GM12875 (cell line): ENCODE results near the gene ENTREP1.

ENCODE experiments used
- H3K4me3 ChIP-seq: one replicate; pipeline ENCODE4 v1.5.1; 2011; ENCODE audit warnings: low read depth, low read length, control low read depth
- CTCF ChIP-seq: IDR thresholded peaks from 2 replicates; pipeline ENCODE4 v1.5.1; 2011; ENCODE audit warnings: low read depth, mild to moderate bottlenecking, control low read depth, inconsistent platforms, low read length, moderate library complexity, borderline replicate concordance; ENCODE audit not compliant: insufficient read depth

The ENTREP1 gene

DNA sequence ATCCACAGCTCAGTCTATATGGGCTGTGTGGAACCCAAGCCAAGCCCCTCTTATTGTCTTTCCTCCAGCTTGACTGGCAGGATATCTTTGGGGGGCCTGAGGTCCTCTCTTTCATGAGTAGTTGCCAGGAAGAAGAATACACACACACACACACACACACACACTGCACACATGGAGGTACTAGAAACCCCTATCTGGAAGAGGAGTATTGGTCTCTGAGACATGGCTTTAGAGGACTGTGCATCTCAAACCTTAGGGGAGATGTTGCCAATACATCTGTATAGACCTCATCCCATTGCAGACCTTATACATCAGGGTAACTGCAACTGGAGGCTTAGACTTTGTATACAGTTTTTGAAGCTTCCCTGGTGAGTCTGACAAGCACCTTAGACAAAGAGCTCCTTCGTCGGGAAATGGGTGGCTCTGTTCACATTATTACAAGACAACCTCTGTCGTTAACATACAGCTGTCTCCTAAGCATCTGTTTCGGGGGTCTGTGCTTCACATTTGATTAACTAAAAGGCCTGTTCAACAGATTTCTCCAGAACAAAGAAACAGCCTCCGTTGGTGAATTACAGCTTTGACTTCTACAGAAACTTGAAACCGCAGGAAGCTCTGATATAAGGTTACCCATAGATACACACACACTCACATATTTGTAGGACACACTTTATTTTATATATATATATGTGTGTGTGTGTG is 5.5 kb upstream of the ENTREP1 start:
- no peak for TF ChIP-seq CTCF
- no peak overlapping the region for H3K4me3 ChIP-seq

- no peak for TF ChIP-seq CTCF
- no peak overlapping the region for H3K4me3 ChIP-seq
Measured at GRCh38 chr9:69322256-69322655, 2.8 kb upstream of the ENTREP1 start.

DNA sequence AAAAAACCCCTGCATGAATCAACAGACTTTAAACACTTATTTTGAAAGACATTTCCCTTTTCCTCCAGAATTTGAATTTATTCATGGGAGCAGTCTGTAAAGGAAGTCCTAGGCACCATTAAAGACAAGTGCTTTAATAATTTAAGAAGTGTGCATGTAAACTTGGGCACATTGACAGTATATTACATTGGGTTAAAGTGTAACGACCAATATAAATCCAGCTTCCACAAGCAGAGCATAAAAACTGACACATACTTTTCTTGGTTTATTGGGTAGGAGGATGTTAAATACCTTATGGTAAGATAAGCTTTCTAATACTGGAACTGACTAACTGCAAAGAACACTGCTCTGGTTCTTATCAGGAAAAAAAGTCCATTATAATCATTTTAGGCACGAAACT is 1.2 kb upstream of the ENTREP1 start:
- no peak overlapping the region for H3K4me3 ChIP-seq
- TF ChIP-seq CTCF, result no peak

GRCh38 chr9:69325409-69326212 is 596 bp downstream of the ENTREP1 start:
- H3K4me3 ChIP-seq, result no peak overlapping the region
- TF ChIP-seq CTCF, result no peak

DNA sequence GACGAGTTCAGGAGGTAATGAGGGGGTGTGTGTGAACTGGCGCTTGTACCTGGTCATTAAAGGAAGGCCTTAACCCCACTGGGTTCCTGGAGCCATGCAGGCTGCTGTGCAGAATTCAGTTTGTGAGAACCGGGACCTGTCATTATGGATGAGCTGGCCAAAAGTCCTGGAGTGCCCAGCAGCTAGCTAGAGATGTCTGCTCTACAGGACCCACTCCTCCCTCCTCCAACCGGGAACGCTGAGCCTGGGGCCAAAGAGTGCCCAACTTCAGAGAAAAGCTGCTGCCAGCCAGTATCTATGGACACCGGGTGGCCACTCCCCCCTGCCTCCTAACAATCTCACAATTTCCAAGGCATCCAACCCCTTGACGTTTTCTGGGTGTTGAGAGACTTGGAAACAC is 1.2 kb downstream of the ENTREP1 start:
- no peak overlapping the region for H3K4me3 ChIP-seq

DNA sequence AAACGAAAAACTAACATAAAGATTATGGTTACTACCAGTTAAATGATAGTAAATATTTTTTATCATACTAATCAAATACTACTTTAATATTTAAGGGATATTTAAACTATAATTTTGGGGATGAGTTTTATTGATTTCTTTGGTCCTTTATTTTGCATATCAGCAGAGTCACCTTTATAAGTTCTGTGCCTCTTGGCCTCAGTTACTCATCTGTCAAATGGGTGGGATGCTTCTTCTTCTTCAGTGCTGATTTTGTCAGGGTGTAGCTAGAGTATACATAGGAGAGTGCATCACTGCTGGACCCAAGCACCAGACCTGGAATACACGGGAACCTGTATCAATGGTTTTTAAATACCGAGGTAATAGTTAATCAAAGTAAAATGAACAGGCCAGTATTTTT is 5.6 kb downstream of the ENTREP1 start:
- no peak for TF ChIP-seq CTCF
- no peak overlapping the region for H3K4me3 ChIP-seq

More for the DNA sequence above, 1.2 kb downstream of the ENTREP1 start:
- TF ChIP-seq CTCF, result no peak

- H3K4me3 ChIP-seq, result no peak overlapping the region
- TF ChIP-seq CTCF, result no peak
Measured at GRCh38 chr9:69331444-69331843, 6.4 kb downstream of the ENTREP1 start.
